GM23248 (cell line): ENCODE results near the gene OPRM1.

Experiments
- EZH2 ChIP-seq: fragments of 200-600 bp; sonication (generic); IDR thresholded peaks from 2 replicates; pipeline ENCODE4 v1.6.1; 2018; ENCODE audit warnings: antibody characterized with exemption, mild to moderate bottlenecking; ENCODE audit not compliant: insufficient read depth, poor library complexity, severe bottlenecking
- EZH2phosphoT487 ChIP-seq: fragments of 200-600 bp; sonication (generic); IDR thresholded peaks from 2 replicates; pipeline ENCODE4 v1.6.1; 2018; ENCODE audit warnings: antibody characterized with exemption, moderate library complexity, mild to moderate bottlenecking, low read depth; ENCODE audit not compliant: insufficient read depth

DNA sequence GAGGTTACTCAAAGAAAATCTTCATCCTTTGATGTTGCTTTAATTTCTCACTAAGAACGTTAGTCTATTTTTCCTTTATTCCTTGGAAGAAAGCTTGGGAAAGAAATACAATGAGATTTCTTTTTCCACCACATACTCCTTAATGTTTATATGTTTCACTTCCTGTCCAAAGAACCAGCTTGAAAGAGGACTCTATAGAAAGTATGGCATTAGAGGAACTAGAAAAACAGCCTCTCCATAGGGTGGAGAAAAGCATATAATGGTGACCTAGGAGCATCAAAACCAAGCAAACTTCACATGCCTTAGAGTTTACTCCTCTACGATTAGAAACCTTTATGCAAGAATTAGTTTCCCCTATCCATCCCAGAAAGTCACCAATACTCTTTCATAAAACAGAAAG is 131.1 kb downstream of the OPRM1 start:
- no peak for TF ChIP-seq EZH2
- TF ChIP-seq EZH2phosphoT487: no peak
